ENCODE results near the gene NEB.

The NEB gene

GRCh38 chr2:151624271-151624670 lies 110.0 kb downstream of the NEB start:
- Histone ChIP-seq H3K9me3 (ENCODE audit: insufficient read depth, low read depth, low read length) (no peaks in the 10 kb centered on the region), H3K9me2 (replicated peaks; ENCODE audit: low read depth, low read length) (no peaks in the 10 kb centered on the region), H3K4me2 (ENCODE audit: low read depth, low read length, poor library complexity, severe bottlenecking) (no peak overlapping the region), H3K4me3 (ENCODE audit: low read length, poor library complexity, severe bottlenecking) (no peak overlapping the region), H3K27me3 (ENCODE audit: insufficient read depth, low read length, poor library complexity, severe bottlenecking) (no peaks in the 10 kb centered on the region), H3K79me2 (ENCODE audit: insufficient read depth, low read length) (no peaks in the 10 kb centered on the region), H3K36me3 (ENCODE audit: insufficient read depth, low read length) (no peaks in the 10 kb centered on the region), H4K20me1 (ENCODE audit: insufficient read depth, low read length, poor library complexity, severe bottlenecking) (no peaks in the 10 kb centered on the region), H2AFZ (ENCODE audit: low read length) (no peak overlapping the region), H3K9ac (ENCODE audit: low read depth, low read length, poor library complexity, severe bottlenecking) (no peak overlapping the region), H3F3A (ENCODE audit: low read depth) (no peaks in the 10 kb centered on the region), H3K4me1 (ENCODE audit: insufficient read depth, low read length, poor library complexity, severe bottlenecking) (no peaks in the 10 kb centered on the region)
- no peak for TF ChIP-seq CTCF (conservative IDR thresholded peaks at IDR 0.05; ENCODE audit: low read length)
- TF ChIP-seq EZH2phosphoT487 (IDR thresholded peaks at IDR 0.05; ENCODE audit: borderline replicate concordance): no peak

GRCh38 chr2:151623631-151624030 lies 110.6 kb downstream of the NEB start:
- Histone ChIP-seq H3K9me2 (replicated peaks; ENCODE audit: low read depth, low read length) (no peaks in the 10 kb centered on the region), H4K20me1 (ENCODE audit: insufficient read depth, low read length, poor library complexity, severe bottlenecking) (no peaks in the 10 kb centered on the region), H3K27me3 (ENCODE audit: insufficient read depth, low read length, poor library complexity, severe bottlenecking) (no peaks in the 10 kb centered on the region), H2AFZ (ENCODE audit: low read length) (no peak overlapping the region), H3K4me2 (ENCODE audit: low read depth, low read length, poor library complexity, severe bottlenecking) (no peak overlapping the region), H3K4me1 (ENCODE audit: insufficient read depth, low read length, poor library complexity, severe bottlenecking) (no peaks in the 10 kb centered on the region), H3F3A (ENCODE audit: low read depth) (no peaks in the 10 kb centered on the region), H3K4me3 (ENCODE audit: low read length, poor library complexity, severe bottlenecking) (no peak overlapping the region), H3K9me3 (ENCODE audit: insufficient read depth, low read depth, low read length) (no peaks in the 10 kb centered on the region), H3K36me3 (ENCODE audit: insufficient read depth, low read length) (no peaks in the 10 kb centered on the region), H3K9ac (ENCODE audit: low read depth, low read length, poor library complexity, severe bottlenecking) (no peak overlapping the region), H3K79me2 (ENCODE audit: insufficient read depth, low read length) (no peaks in the 10 kb centered on the region)
- no peak for TF ChIP-seq CTCF (conservative IDR thresholded peaks at IDR 0.05; ENCODE audit: low read length)
- no peak for TF ChIP-seq EZH2phosphoT487 (IDR thresholded peaks at IDR 0.05; ENCODE audit: borderline replicate concordance)

GRCh38 chr2:151620761-151621160 lies 113.5 kb downstream of the NEB start:
- Histone ChIP-seq H3K9ac (ENCODE audit: low read depth, low read length, poor library complexity, severe bottlenecking) (no peak overlapping the region), H2AFZ (ENCODE audit: low read length) (no peak overlapping the region), H3K9me3 (ENCODE audit: insufficient read depth, low read depth, low read length) (no peaks in the 10 kb centered on the region), H3F3A (ENCODE audit: low read depth) (no peaks in the 10 kb centered on the region), H3K79me2 (ENCODE audit: insufficient read depth, low read length) (no peaks in the 10 kb centered on the region), H3K36me3 (ENCODE audit: insufficient read depth, low read length) (no peaks in the 10 kb centered on the region), H3K4me2 (ENCODE audit: low read depth, low read length, poor library complexity, severe bottlenecking) (no peak overlapping the region), H4K20me1 (ENCODE audit: insufficient read depth, low read length, poor library complexity, severe bottlenecking) (no peaks in the 10 kb centered on the region), H3K27me3 (ENCODE audit: insufficient read depth, low read length, poor library complexity, severe bottlenecking) (no peaks in the 10 kb centered on the region), H3K9me2 (replicated peaks; ENCODE audit: low read depth, low read length) (no peaks in the 10 kb centered on the region), H3K4me3 (ENCODE audit: low read length, poor library complexity, severe bottlenecking) (no peak overlapping the region), H3K4me1 (ENCODE audit: insufficient read depth, low read length, poor library complexity, severe bottlenecking) (no peaks in the 10 kb centered on the region)
- TF ChIP-seq EZH2phosphoT487 (IDR thresholded peaks at IDR 0.05; ENCODE audit: borderline replicate concordance) (no peak), CTCF (conservative IDR thresholded peaks at IDR 0.05; ENCODE audit: low read length) (no peak)

Data from Loucy (cell line).